Spleen (tissue), 11 donors: ENCODE results near the gene IGF2. TPM values are rescaled to one million over a fixed set of nuclear protein-coding genes. Genes with fewer than 3 reads are reported as not detected.

ENCODE experiments used
- DNase-seq: peaks from one replicate; pipeline ENCODE4 v3.0.0-alpha.2; 2020
- H3K27ac ChIP-seq, 8 donors: fragments of 200-600 bp; sonication (generic) in 7 of 8; 1 replicate in 4 of 8; 2 replicates in 4 of 8; pipeline versions ENCODE4 v1.5.0 to v1.8.0; 2016 to 2021; ENCODE audit warnings: inconsistent platforms in 4 of 8, mild to moderate bottlenecking in 4 of 8, moderate library complexity in 1 of 8
- H3K27me3 ChIP-seq, 7 donors: fragments of 200-600 bp; sonication (generic) in 6 of 7; replicated peaks in 1 of 7; 1 replicate in 4 of 7; 2 replicates in 3 of 7; pipeline versions ENCODE4 v1.5.0 to v1.8.0; 2016 to 2021; ENCODE audit warnings: inconsistent platforms in 3 of 7, mild to moderate bottlenecking in 1 of 7
- H3K36me3 ChIP-seq, 6 donors: fragments of 200-600 bp; sonication (generic) in 5 of 6; 1 replicate in 4 of 6; 2 replicates in 2 of 6; pipeline versions ENCODE4 v1.5.0 to v1.8.0; 2016 to 2021; ENCODE audit warnings: inconsistent platforms in 2 of 6
- H3K4me1 ChIP-seq, 6 donors: fragments of 200-600 bp; sonication (generic) in 5 of 6; 1 replicate in 3 of 6; 2 replicates in 3 of 6; pipeline versions ENCODE4 v1.5.0 to v1.8.0; 2016 to 2021; ENCODE audit warnings: inconsistent platforms in 3 of 6
- H3K4me3 ChIP-seq, 8 donors: fragments of 200-600 bp; sonication (generic) in 7 of 8; 1 replicate in 4 of 8; 2 replicates in 4 of 8; pipeline versions ENCODE4 v1.5.0 to v1.8.0; 2016 to 2021; ENCODE audit warnings: inconsistent platforms in 4 of 8, mild to moderate bottlenecking in 4 of 8, moderate library complexity in 2 of 8
- H3K9me3 ChIP-seq, 8 donors: fragments of 200-600 bp; sonication (generic) in 7 of 8; 1 replicate in 4 of 8; 2 replicates in 4 of 8; pipeline versions ENCODE4 v1.5.0 to v1.8.0; 2016 to 2021; ENCODE audit warnings: inconsistent platforms in 4 of 8
- POLR2A ChIP-seq, 3 donors: fragments of 450-650 bp; IDR thresholded peaks; one replicate each; pipeline ENCODE4 v1.5.1; 2017; ENCODE audit warnings: antibody characterized with exemption in 3 of 3, mild to moderate bottlenecking in 1 of 3
- POLR2AphosphoS5 ChIP-seq, 3 donors: sonication (generic); formaldehyde crosslinking; IDR thresholded peaks; one replicate each; pipeline ENCODE4 v1.5.1; 2017; ENCODE audit warnings: antibody characterized with exemption in 3 of 3
- WGBS, 5 donors: extraction: QIAGEN DNeasy Blood & Tissue Kit in 3 of 5; methylation state at CpG; one replicate each; pipeline versions ENCODE4 v1.1.5 to v1.1.7; 2013 to 2018; 5-methylcytosine and 5-hydroxymethylcytosine counted together
- intact Hi-C: fragments of 100-400 bp; cut with DNase I; formaldehyde crosslinking; loops from one replicate; pipeline ENCODE4 v1.15.0; 2023; ENCODE audit warnings: low total_unique reads
- polyA plus RNA-seq, 3 donors: library from polyadenylated mRNA; stranded (reverse); fragments of 200-250 nt; gene quantifications; one replicate each; pipeline ENCODE4 v1.2.1, GENCODE V29; 2013
- total RNA-seq, 7 donors: library from RNA; depleted of rRNA in 3 of 7; stranded (reverse); fragments of >200 nt in 3 of 7; fragmentation: NEBNext Ultra II Directional in 4 of 7; extraction: Animal tissue kit (Norgen Biotek cat#: 25700) in 4 of 7; gene quantifications; one replicate each; pipeline versions ENCODE4 v1.1.0 to v1.2.1, GENCODE V29; 2016 to 2021
- TF ChIP-seq, protein P1 (sequence below), 11 experiments: fragments of 200-600 bp in 7 of 11; fragments of 450-650 bp in 4 of 11; sonication (generic) in 4 of 11; IDR thresholded peaks in 8 of 11; conservative IDR thresholded peaks in 3 of 11; 1 replicate in 7 of 11; 2 replicates in 4 of 11; pipeline versions ENCODE4 v1.4.0 to v1.8.0; 2016 to 2021; ENCODE audit warnings: antibody characterized with exemption in 11 of 11, inconsistent platforms in 4 of 11, mild to moderate bottlenecking in 1 of 11
- donor health status: healthy with polysubstance abuse.
- donor health status: DM: no; HTN: no; CAD: no; lungs with moderate emphysema.
- donor health status: DM: no; HTN: no; CAD: no.
- donor health status: Bipolar disorder and iron deficiency.
- donor health status: healthy.
- donor health status: DM: no; HTN: no; CAD: no.
- donor health status: DM: yes; HTN: yes; CAD: no.

IGF2 gene
- total and polyA plus RNA-seq, 10 donors: 0.74 to 66.6 (median 13.7) TPM

DNA sequence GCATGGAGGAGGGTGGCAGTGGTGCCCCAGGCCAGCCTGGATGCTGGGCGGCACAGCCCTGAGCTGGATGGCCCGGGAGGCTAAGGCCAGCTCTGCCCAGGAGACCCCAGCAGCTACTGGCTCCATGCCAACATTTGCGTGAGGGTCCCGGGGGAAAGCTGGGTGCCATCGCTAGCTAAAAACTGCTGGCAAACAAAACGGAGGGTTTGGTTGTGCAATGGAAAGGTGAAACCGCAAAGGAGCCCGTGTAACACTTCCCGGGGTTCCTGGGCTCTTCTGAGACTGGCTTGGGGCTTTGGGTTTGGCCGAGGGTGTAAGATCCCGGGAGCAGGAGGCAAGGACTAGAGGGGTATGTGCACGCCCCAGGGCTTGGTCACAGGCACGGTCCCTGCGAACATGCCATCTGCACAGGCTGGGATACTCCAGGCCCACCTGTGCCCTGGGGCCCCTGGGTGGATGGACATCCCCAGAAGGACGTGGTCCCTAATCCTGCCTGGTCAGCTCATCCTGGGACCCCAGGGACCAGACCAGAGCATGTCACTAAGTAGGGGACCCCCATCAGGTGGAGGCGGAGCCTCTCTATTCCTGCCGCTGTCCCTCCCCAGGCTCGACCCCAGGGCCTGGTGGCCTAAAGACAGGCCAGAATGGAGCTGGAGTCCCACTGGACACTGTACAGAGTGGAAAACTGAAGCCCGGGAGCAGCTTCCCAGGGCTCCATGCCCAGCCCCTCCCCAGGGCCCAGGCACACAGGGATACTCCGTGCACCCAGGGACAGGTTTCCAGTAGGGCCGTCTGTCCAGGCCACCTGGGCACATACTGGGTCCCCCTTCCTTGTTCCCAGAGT, 44.6 kb downstream of the IGF2 start:
- WGBS, 5 donors: 88 to 94% (median 90%) methylated on average over 15 to 21 of the region's 21 CpGs
- Histone ChIP-seq H3K4me1 (peaks cover 3 to 37% (median 15%) of the 10 kb centered on the region in 6 donors), H3K27ac (no peak overlapping the region), H3K4me3 (no peak overlapping the region), H3K9me3 (no peaks in the 10 kb centered on the region), H3K36me3 (no peaks in the 10 kb centered on the region), H3K27me3 (peaks cover 0 to 38% (median 0%) of the 10 kb centered on the region in 7 donors)
- TF ChIP-seq POLR2A (IDR thresholded peaks at IDR 0.05): no peak
- no peak for TF ChIP-seq POLR2AphosphoS5 (IDR thresholded peaks at IDR 0.05)
- TF ChIP-seq, protein P1, sequence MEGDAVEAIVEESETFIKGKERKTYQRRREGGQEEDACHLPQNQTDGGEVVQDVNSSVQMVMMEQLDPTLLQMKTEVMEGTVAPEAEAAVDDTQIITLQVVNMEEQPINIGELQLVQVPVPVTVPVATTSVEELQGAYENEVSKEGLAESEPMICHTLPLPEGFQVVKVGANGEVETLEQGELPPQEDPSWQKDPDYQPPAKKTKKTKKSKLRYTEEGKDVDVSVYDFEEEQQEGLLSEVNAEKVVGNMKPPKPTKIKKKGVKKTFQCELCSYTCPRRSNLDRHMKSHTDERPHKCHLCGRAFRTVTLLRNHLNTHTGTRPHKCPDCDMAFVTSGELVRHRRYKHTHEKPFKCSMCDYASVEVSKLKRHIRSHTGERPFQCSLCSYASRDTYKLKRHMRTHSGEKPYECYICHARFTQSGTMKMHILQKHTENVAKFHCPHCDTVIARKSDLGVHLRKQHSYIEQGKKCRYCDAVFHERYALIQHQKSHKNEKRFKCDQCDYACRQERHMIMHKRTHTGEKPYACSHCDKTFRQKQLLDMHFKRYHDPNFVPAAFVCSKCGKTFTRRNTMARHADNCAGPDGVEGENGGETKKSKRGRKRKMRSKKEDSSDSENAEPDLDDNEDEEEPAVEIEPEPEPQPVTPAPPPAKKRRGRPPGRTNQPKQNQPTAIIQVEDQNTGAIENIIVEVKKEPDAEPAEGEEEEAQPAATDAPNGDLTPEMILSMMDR (IDR thresholded peaks at IDR 0.05 in 8 of 11, conservative IDR thresholded peaks at IDR 0.05 in 3 of 11): no peak
- DNase-seq: peak; percentile 68
- intact Hi-C loops: no loop called here

DNA sequence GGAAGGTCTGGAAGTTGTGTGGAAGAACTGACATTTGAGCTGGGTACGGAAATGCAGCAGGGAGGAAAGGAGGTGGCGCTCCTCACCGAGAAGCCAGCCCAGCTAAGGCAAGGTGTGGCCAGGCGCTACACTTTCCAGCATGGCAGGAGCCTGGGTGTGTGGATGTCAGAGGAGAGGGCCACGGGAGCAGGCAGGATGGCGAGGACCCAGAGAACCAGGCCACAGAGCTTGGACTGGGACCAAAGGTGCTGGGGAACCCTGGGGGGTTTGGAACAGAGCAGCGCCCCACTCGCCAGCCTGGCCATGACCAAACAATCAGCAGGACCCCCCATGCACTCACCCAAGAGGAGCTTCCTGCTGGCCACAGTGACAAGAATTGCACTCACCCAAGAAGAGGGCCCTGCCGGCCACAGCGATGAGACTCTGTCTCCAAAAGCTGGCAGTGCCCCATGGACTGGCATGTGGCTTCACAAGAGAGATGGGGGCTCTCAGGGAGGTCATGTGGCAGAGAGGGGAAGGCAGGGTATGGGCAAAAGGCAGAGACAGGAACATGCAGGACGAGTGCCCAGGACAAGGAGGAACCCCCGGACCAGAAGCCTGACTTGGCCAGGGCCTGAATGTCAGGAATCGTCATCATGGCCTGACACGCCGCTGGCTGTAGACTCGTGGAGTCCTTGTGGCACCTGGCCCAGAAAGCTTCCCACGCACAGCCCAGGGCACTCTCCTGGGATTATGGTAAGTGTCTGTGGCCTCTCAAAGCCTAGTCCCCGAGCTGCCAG, 45.4 kb downstream of the IGF2 start:
- H3K36me3 ChIP-seq: no peaks in the 10 kb centered on the region
- H3K9me3 ChIP-seq: no peaks in the 10 kb centered on the region
- WGBS, 5 donors: 79 to 85% (median 83%) methylated on average over 12 to 18 of the region's 18 CpGs
- H3K4me1 ChIP-seq: peaks cover 3 to 31% (median 13%) of the 10 kb centered on the region in 6 donors
- DNase-seq: peak; percentile 68
- H3K27me3 ChIP-seq: peaks cover 0 to 38% (median 0%) of the 10 kb centered on the region in 7 donors
- H3K4me3 ChIP-seq: no peak overlapping the region
- intact Hi-C loops: no loop called here
- TF ChIP-seq, protein P1 (IDR thresholded peaks at IDR 0.05 in 8 of 11, conservative IDR thresholded peaks at IDR 0.05 in 3 of 11): no peak
- no peak for TF ChIP-seq POLR2AphosphoS5 (IDR thresholded peaks at IDR 0.05)
- TF ChIP-seq POLR2A (IDR thresholded peaks at IDR 0.05): no peak
- no peak overlapping the region for H3K27ac ChIP-seq

DNA sequence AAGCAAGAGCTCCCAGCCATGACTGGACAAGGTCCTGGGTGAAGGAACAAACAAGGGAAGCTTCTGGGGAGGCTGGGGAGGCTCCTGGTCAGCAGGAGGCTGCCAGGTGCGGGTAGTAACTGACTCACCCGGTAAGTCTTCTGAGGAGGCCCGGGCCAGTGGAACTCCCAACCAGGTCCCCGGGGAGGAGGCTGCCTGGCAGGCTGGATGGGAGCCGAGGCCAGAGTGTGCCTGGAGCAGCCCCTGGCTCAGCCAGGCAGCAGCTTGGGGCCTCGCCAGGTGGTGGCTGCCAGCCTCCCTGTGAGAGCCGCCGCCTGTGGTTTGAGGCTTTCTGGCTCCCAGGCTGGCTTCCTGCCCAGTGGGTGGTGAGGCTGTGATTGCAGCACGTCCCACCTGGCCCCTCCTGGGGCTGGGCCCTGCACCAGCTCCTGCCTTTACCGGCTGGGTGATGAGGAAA, 46.2 kb downstream of the IGF2 start:
- H3K9me3 ChIP-seq: no peaks in the 10 kb centered on the region
- peaks cover 3 to 27% (median 11%) of the 10 kb centered on the region in 6 donors for H3K4me1 ChIP-seq
- DNase-seq: peak; percentile 74
- intact Hi-C loops: no loop called here
- 10 to 55% (median 34%) methylated on average over 5 to 10 of the region's 10 CpGs for WGBS, 5 donors
- H3K4me3 ChIP-seq: no peak overlapping the region
- no peak overlapping the region for H3K27ac ChIP-seq
- TF ChIP-seq POLR2AphosphoS5 (IDR thresholded peaks at IDR 0.05): no peak
- H3K27me3 ChIP-seq: peaks cover 0 to 38% (median 0%) of the 10 kb centered on the region in 7 donors
- no peaks in the 10 kb centered on the region for H3K36me3 ChIP-seq

DNA sequence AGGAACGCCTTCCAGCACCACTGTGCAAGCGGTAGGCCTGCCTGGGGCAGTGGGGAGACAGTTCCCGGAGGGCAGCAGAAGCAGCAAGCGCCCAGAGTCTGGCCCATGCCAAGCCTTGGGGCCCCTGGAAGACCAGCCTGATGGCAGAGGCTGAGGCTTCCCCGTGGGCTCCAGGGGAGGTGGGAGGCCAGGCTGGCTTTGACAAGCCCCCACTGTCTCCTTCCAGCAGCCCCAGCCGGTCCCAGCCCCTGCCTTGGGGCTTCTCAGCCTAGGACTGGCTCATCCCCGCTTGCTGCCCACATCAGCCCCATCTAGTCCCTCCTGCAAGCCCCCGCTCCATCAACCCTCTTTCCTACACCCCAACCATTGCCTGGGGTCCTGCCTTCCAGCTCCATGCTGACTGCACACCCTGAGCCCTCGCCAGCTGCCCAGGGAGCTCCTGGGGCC, 46.7 kb downstream of the IGF2 start:
- TF ChIP-seq POLR2AphosphoS5 (IDR thresholded peaks at IDR 0.05) (no peak), POLR2A (IDR thresholded peaks at IDR 0.05) (no peak)
- TF ChIP-seq, protein P1 (IDR thresholded peaks at IDR 0.05 in 8 of 11, conservative IDR thresholded peaks at IDR 0.05 in 3 of 11): no peak
- Histone ChIP-seq H3K4me3 (no peak overlapping the region), H3K9me3 (no peaks in the 10 kb centered on the region), H3K36me3 (no peaks in the 10 kb centered on the region), H3K27ac (no peak overlapping the region), H3K27me3 (peaks cover 0 to 39% (median 0%) of the 10 kb centered on the region in 7 donors), H3K4me1 (peaks cover under 1 to 22% (median 9%) of the 10 kb centered on the region in 6 donors)
- intact Hi-C loops: no loop called here
- peak; percentile 59 for DNase-seq
- 76 to 89% (median 83%) methylated on average over 8 to 9 of the region's 9 CpGs for WGBS, 5 donors
